OCI-LY3 (cell line): ENCODE data around the gene CLK2.
"Not testable (repeated sequence)": the region's sequence is repeated elsewhere in the genome, so short reads cannot be mapped to it uniquely, and the experiment has no call there.

Experiments
- EZH2phosphoT487 ChIP-seq: fragments of 200-600 bp; shearing (Covaris generic); IDR thresholded peaks from 2 replicates; pipeline ENCODE4 v1.6.1; 2018; ENCODE audit warnings: antibody characterized with exemption, mixed run types, low read depth
- TF ChIP-seq, protein P1 (sequence below): fragments of 200-600, 300-600 bp; sonication (generic); IDR thresholded peaks from 2 replicates; pipeline ENCODE4 v1.5.1; 2014; ENCODE audit warnings: antibody characterized with exemption, low read length, low read depth

GRCh38 chr1:155214702-155215101 lies 58.6 kb downstream of the CLK2 start:
- TF ChIP-seq, protein P1, sequence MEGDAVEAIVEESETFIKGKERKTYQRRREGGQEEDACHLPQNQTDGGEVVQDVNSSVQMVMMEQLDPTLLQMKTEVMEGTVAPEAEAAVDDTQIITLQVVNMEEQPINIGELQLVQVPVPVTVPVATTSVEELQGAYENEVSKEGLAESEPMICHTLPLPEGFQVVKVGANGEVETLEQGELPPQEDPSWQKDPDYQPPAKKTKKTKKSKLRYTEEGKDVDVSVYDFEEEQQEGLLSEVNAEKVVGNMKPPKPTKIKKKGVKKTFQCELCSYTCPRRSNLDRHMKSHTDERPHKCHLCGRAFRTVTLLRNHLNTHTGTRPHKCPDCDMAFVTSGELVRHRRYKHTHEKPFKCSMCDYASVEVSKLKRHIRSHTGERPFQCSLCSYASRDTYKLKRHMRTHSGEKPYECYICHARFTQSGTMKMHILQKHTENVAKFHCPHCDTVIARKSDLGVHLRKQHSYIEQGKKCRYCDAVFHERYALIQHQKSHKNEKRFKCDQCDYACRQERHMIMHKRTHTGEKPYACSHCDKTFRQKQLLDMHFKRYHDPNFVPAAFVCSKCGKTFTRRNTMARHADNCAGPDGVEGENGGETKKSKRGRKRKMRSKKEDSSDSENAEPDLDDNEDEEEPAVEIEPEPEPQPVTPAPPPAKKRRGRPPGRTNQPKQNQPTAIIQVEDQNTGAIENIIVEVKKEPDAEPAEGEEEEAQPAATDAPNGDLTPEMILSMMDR: not testable (repeated sequence)
- not testable (repeated sequence) for TF ChIP-seq EZH2phosphoT487
